ENCODE measurements around the gene RCSD1.
"Not testable (repeated sequence)": the region's sequence is repeated elsewhere in the genome, so short reads cannot be mapped to it uniquely, and the experiment has no call there.

RCSD1 gene, protein sequence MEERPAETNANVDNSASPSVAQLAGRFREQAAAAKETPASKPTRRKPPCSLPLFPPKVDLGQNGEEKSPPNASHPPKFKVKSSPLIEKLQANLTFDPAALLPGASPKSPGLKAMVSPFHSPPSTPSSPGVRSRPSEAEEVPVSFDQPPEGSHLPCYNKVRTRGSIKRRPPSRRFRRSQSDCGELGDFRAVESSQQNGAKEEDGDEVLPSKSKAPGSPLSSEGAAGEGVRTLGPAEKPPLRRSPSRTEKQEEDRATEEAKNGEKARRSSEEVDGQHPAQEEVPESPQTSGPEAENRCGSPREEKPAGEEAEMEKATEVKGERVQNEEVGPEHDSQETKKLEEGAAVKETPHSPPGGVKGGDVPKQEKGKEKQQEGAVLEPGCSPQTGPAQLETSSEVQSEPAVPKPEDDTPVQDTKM

GRCh38 chr1:167629681-167630567 lies at the start of gene RCSD1:
Gene RCSD1, plus strand, starts transcription at chr1:167630232. Its CDS starts 192 bp downstream, at chr1:167630424.
- FAIRE-seq: no peak

DNA sequence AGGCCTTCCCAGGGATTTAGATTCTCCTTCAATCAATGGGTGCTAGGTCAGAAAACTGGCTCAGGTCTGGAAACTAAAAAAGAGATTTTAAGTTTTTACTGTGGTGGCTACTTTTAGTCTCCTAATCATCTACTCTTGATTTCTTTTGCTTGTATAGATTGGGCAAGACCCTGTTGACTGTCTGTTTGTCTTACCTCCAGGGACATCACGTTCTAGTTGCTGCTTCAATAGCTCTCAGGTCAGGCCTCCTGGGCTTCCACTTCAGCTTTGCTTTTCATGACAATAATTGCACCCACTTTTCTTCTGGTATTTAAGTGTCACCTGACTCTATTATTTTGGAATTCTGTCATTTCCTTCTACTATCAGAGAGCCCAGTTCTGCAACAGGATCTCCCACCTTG lies 48.0 kb upstream of the RCSD1 start:
- no peak for FAIRE-seq

GRCh38 chr1:167582722-167583121 lies 47.3 kb upstream of the RCSD1 start:
- no peak for FAIRE-seq

- FAIRE-seq: no peak
Measured at GRCh38 chr1:167584581-167584980, 45.5 kb upstream of the RCSD1 start.

- no peak for FAIRE-seq
Measured at GRCh38 chr1:167587342-167587741, 42.7 kb upstream of the RCSD1 start.

- FAIRE-seq: no peak
Measured at GRCh38 chr1:167587872-167588271, 42.2 kb upstream of the RCSD1 start.

- FAIRE-seq: no peak
Measured at GRCh38 chr1:167588361-167588760, 41.7 kb upstream of the RCSD1 start.

DNA sequence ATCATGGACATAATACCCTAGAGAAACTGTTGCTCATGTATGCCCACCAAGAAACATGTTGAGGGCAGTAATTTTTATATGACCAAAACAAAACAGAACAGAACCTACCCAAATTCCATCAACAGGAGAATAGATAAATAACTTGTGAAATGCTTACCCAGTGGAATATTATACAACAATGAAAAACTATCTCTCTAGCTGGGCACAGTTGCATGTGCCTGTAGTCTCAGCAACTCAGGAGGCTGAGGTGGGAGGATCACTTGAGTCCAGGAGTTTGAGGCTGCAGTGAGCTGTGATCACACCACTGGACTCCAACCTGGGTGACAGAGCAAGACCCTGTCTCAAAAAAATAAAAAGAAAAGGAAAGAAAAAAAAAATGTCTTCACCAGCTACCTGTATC lies 37.6 kb upstream of the RCSD1 start:
- FAIRE-seq: no peak

DNA sequence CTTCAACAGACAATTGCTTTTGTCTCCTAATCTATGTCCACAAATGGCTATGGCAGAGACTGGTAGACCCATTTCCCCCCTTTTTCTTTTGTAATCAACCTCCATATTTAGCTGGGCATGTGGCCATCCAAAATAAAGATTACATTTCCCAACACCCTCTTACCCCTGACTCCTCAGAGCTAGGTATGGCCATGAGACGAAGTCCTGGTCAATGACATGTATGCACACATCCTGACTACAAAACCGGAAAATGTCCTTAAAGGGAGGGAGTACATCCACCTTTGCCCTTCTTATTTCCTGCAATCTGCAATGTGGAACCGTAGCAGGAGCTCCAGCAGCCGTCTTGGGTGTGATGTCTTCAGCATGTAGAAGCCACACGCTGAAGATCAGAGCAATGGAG lies 36.2 kb upstream of the RCSD1 start:
- no peak for FAIRE-seq

DNA sequence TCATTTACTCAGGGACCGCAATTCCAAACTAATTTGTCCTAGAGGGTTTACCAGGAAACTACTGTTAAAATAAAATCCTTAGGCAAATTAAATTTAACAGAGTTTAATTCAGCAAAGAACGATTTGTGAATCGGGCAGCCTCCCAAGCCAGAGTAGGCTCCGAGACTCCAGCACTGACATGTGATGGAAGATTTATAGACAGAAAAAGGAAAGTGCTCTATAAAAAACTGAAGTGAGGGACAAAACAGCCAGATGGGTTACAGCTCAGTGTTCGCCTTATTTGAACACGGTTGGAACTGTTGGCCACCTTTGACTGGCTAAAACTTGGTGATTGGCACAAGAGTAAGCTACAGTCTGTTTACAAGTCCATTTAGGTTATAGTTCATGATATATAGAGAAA lies 35.2 kb upstream of the RCSD1 start:
- FAIRE-seq: no peak

GRCh38 chr1:167599957-167600581 lies 30.0 kb upstream of the RCSD1 start:
- no peak for FAIRE-seq

- FAIRE-seq: no peak
Measured at GRCh38 chr1:167601442-167602383, 28.3 kb upstream of the RCSD1 start.

DNA sequence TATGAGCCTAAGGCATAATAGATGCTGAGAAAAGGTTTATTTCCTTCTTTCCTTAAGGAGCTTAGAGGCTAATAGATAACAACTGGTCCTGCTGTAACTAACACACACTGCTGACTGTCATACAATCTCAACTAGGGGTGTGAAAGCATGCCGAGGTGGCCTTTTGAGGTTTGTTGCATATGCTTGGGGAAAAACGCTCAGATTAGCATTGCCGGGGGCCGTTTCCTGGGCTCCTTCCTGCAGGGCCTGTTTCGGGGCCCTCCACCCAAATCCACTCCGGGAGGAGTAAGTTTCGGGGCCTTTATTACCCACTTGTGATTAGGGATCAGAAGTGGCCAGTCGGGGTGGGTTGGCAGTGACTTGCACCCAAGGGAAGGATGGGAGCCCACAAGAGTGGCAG lies 27.2 kb upstream of the RCSD1 start:
- FAIRE-seq: no peak

- FAIRE-seq: no peak
Measured at GRCh38 chr1:167605576-167605975, 24.5 kb upstream of the RCSD1 start.

- FAIRE-seq: no peak
Measured at GRCh38 chr1:167611983-167612382, 18.0 kb upstream of the RCSD1 start.

DNA sequence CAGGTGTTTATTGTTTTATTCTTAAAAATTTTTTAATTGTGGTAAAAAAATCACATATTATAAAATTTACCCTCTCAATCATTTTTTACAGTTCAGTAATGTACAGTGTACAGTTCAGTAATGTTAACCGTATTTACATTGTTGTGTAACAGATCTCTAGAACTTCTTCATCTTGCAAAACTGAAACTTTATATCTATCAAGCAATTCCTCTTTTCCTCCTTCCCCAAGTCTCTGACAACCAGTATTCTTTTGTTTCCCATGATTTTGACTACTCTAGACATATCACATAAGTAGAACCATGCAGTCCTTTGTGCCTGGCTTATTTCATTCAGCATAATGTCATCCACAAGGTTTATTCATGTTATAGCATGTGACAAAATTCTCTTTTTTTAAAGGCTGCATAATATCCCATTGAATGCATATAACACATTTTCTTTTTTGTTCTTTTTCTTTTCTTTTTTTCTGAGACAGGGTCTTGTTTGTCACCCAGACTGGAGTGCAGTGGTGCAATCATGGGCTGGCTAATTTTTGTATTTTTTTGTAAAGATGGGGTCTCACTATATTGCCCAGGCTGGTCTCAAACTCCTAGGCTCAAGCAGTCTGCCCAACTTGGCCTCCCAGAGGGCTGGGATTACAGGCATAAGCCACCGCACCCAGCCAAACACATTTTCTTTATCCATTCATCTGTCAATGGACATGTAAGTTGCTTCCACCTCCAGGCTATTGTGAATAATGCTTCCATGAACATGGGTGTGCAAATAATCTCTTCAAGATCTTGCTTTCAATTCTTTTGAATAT lies 17.2 kb upstream of the RCSD1 start:
- FAIRE-seq: no peak

GRCh38 chr1:167613984-167614383 lies 16.0 kb upstream of the RCSD1 start:
- not testable (repeated sequence) for FAIRE-seq

- no peak for FAIRE-seq
Measured at GRCh38 chr1:167614851-167615250, 15.2 kb upstream of the RCSD1 start.

DNA sequence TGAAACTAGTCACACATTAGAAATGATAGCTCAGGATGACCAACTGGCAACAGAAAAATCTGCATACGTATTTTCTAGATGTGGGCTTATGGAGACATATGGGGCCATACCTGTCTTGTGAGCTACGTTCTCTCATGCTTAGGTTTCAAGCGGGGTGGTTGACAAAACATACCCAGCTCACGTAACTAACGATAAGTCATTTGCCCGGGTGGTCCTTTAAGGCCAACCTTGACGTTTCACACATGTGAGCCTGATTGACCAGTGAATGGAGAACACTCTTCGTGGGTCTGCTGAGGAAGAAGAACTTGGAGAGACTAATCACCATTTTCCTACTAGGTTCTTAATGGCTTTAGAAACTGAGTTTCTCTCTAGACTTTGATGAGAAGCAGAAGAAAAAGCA lies 13.5 kb upstream of the RCSD1 start:
- FAIRE-seq: no peak

DNA sequence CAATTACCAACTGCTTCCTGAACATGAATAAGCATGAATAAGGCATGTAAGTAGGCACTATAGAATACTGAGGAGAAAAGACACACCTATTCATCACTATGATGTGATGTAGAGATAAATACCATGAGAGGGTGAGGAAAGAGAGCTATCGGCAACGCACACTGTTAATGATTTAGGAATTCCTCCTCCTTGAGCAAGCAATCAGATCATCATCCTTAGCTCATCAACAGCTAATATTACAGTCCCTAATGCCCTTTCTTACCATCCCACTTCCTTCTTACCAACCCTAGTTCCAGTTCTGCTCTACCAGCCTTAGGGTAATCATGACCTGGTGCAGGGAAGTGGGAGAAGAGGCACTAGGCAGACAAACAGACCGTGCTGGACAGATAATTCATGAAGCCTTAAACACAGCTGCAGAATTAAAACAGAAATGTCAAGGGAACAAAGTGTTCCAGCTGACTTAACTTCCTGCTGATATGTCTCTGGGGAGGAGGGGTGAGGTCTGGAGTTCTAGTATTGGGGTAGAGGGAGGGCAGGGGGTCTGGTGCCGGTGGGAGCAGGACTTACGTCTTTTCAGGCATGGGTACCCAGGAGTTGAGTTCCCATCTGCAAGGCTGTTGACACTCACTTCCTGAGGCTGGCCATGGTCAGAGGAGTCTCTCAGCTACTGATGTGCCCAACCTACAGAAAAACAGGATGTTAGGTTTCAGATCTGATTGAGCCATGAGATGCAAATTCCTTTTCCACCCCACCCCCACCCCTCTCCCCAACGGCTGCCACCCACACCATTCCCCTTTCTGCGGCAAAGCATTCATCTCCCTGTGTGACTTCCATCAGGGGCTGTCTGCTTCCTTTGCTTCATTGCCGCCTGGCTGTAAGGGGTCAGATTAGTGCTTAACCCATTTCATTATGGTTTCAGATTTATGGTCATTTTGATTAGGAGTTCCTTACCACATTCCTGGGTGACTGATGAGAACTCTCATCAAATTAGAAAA lies 12.6 kb upstream of the RCSD1 start:
- no peak for FAIRE-seq
